NCI-H2081 treated with DMSO at 0.1 percent for 48 hours (cell line): ENCODE measurements around the gene USH1C.

Experiments
- DNase-seq: peaks from one replicate; lab custom pipeline; 2025; lab: John Stamatoyannopoulos, UW

Gene USH1C

GRCh38 chr11:17570034-17570433, 25.8 kb upstream of the USH1C start:
- no peak for DNase-seq

- no peak for DNase-seq
These were observed 24.7 kb upstream of the USH1C start for GRCh38 chr11:17568944-17569343.

- DNase-seq, result no peak
These were observed 20.4 kb upstream of the USH1C start for GRCh38 chr11:17564687-17565042.

- DNase-seq, result no peak
These were observed 19.9 kb upstream of the USH1C start for GRCh38 chr11:17563961-17564686.

- DNase-seq, result no peak
These were observed 19.0 kb upstream of the USH1C start for GRCh38 chr11:17563231-17563646.

GRCh38 chr11:17561526-17561925, 17.3 kb upstream of the USH1C start:
- DNase-seq, result no peak

- DNase-seq, result no peak
These were observed 16.8 kb upstream of the USH1C start for GRCh38 chr11:17561111-17561415.

- DNase-seq, result no peak
These were observed 16.3 kb upstream of the USH1C start for GRCh38 chr11:17560281-17561110.

GRCh38 chr11:17559341-17560087, 15.3 kb upstream of the USH1C start:
- DNase-seq, result no peak

- no peak for DNase-seq
These were observed 14.7 kb upstream of the USH1C start for GRCh38 chr11:17558916-17559315.

GRCh38 chr11:17558025-17558780, 14.0 kb upstream of the USH1C start:
- no peak for DNase-seq

GRCh38 chr11:17556999-17557398, 12.8 kb upstream of the USH1C start:
- DNase-seq, result no peak

GRCh38 chr11:17554487-17554886, 10.3 kb upstream of the USH1C start:
- DNase-seq, result no peak

GRCh38 chr11:17553249-17553546, 9.0 kb upstream of the USH1C start:
- no peak for DNase-seq

- no peak for DNase-seq
These were observed 8.4 kb upstream of the USH1C start for GRCh38 chr11:17552392-17553248.

- DNase-seq, result no peak
These were observed 7.8 kb upstream of the USH1C start for GRCh38 chr11:17552041-17552355.

GRCh38 chr11:17551347-17552040, 7.3 kb upstream of the USH1C start:
- no peak for DNase-seq

- DNase-seq, result no peak
These were observed 6.5 kb upstream of the USH1C start for GRCh38 chr11:17550450-17551346.

- no peak for DNase-seq
These were observed 4.2 kb upstream of the USH1C start for GRCh38 chr11:17548444-17548843.

- no peak for DNase-seq
These were observed 3.7 kb upstream of the USH1C start for GRCh38 chr11:17547932-17548331.
